MCF 10A (cell line): ENCODE results near the gene IGDCC3. TPM values are rescaled to one million over a fixed set of nuclear protein-coding genes. Genes with fewer than 3 reads are reported as not detected.
A peak's percentile ranks its signal among the peaks of the same experiment; 100 is the strongest.
"Not testable (repeated sequence)": the region's sequence is repeated elsewhere in the genome, so short reads cannot be mapped to it uniquely, and the experiment has no call there.

ENCODE experiments used
- BruUV-seq: library from RNA; stranded (reverse); fragments of 400-500 nt; replicated peaks from 2 replicates; lab custom pipeline; 2021; lab: Mats Ljungman, UMichigan
- CTCF ChIA-PET: fragments of 300-600 bp; sonication (Branson Sonifier 250); formaldehyde crosslinking; extraction: SDS; loops from one replicate; lab custom pipeline; 2021; ENCODE audit warnings: antibody characterized with exemption, inconsistent platforms; lab: Yijun Ruan, JAX
- POLR2A ChIA-PET: fragments of 300-600, 350-650 bp; sonication (Branson Sonifier 250); formaldehyde crosslinking; extraction: SDS; loops from one replicate; lab custom pipeline; 2020; ENCODE audit warnings: antibody characterized with exemption, inconsistent platforms; lab: Yijun Ruan, JAX
- DNase-seq: peaks from one replicate; pipeline ENCODE4 v3.0.0-alpha.2; 2018; ENCODE audit not compliant: unreplicated experiment
- H3K27ac Mint-ChIP-seq: one replicate; pipeline ENCODE4 v1.8.0; 2022; ENCODE audit warnings: mild to moderate bottlenecking, low read depth, mixed read lengths; ENCODE audit not compliant: unreplicated experiment
- H3K27me3 Mint-ChIP-seq: one replicate; pipeline ENCODE4 v1.8.0; 2022; ENCODE audit warnings: mixed read lengths; ENCODE audit not compliant: insufficient read depth, unreplicated experiment
- H3K36me3 Mint-ChIP-seq: one replicate; pipeline ENCODE4 v1.8.0; 2022; ENCODE audit warnings: mild to moderate bottlenecking, moderate library complexity, mixed read lengths; ENCODE audit not compliant: insufficient read depth, unreplicated experiment
- H3K4me1 Mint-ChIP-seq: one replicate; pipeline ENCODE4 v1.8.0; 2022; ENCODE audit warnings: mixed read lengths; ENCODE audit not compliant: insufficient read depth, unreplicated experiment
- H3K4me3 Mint-ChIP-seq: one replicate; pipeline ENCODE4 v1.8.0; 2022; ENCODE audit warnings: mild to moderate bottlenecking, moderate library complexity, mixed read lengths; ENCODE audit not compliant: unreplicated experiment
- H3K9me3 Mint-ChIP-seq: one replicate; pipeline ENCODE4 v1.8.0; 2022; ENCODE audit warnings: mixed read lengths; ENCODE audit not compliant: unreplicated experiment
- intact Hi-C: fragments of 100-400 bp; cut with micrococcal nuclease; formaldehyde crosslinking; loops from 2 replicates; pipeline ENCODE4 v1.14.1; 2022
- total RNA-seq: library from RNA; stranded (reverse); gene quantifications from 2 replicates; pipeline ENCODE4 v1.2.3, GENCODE V29; 2022
- TF ChIP-seq, protein P1 (sequence below): fragments of 200-600 bp; IDR thresholded peaks from one replicate; pipeline ENCODE4 v1.8.0; 2022; ENCODE audit warnings: antibody characterized with exemption, mild to moderate bottlenecking; ENCODE audit not compliant: unreplicated experiment

The IGDCC3 gene
- total RNA-seq, 1 experiment from 2014 or later = not detected

DNA sequence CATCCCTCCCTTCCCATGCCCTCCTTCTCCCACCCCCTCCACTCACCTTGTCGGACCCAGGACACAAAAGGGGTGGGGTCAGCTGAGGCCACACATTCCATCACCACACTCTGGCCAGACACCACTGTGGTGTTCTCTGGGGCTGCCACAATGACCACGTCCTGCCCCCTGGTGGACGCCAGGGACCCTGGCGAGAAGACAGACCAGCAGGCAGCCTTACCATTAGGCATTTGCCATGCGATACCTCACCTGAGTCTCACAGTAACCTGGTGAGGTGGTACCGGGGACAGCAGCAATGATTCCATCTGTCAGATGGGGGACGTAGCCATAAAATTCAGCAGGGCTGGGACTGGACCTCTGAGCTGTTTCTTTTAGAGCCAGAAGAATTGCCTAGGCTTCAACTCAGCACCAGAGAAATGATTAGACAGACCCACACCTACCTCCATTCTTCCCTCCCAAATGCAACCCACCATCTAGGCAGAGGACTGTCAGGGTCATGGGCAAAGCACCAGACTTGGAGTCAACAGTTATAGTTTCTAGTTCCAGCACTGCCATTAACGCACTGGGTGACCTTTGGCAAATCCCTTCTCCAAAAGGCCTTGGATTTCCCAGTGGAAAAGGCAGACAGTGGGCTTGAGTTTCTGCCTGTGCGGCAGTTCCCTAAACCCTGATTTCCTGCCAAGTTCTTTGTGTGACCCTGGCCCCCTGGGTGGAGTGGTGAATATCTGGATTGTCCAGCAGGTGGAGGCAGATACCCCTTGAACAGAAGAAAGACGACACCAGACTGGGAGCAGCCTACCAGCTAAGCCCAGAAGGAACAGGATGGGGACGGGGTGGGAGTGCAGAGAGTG is 23.2 kb upstream of the IGDCC3 start:
- Mint-ChIP-seq H3K4me1 (no peaks in the 10 kb centered on the region), H3K9me3 (no peaks in the 10 kb centered on the region), H3K36me3 (peaks cover 5% of the 10 kb centered on the region), H3K4me3 (no peak overlapping the region), H3K27ac (no peak overlapping the region), H3K27me3 (peaks cover 34% of the 10 kb centered on the region)
- POLR2A ChIA-PET = no interaction called here
- DNase-seq = peak; percentile 69
- intact Hi-C loops = loop anchor here (1.0 kb wide), 2 partner anchors 34 to 82 kb away; no protein-coding TSS in a partner anchor
- BruUV-seq = no TSS peak
- CTCF ChIA-PET = interaction anchor here (0.6 to 6.0 kb wide), 23 partner anchors 8 to 667 kb away, joined by 3 to 34 read pairs (median 4); no protein-coding TSS in a partner anchor
- TF ChIP-seq, protein P1, sequence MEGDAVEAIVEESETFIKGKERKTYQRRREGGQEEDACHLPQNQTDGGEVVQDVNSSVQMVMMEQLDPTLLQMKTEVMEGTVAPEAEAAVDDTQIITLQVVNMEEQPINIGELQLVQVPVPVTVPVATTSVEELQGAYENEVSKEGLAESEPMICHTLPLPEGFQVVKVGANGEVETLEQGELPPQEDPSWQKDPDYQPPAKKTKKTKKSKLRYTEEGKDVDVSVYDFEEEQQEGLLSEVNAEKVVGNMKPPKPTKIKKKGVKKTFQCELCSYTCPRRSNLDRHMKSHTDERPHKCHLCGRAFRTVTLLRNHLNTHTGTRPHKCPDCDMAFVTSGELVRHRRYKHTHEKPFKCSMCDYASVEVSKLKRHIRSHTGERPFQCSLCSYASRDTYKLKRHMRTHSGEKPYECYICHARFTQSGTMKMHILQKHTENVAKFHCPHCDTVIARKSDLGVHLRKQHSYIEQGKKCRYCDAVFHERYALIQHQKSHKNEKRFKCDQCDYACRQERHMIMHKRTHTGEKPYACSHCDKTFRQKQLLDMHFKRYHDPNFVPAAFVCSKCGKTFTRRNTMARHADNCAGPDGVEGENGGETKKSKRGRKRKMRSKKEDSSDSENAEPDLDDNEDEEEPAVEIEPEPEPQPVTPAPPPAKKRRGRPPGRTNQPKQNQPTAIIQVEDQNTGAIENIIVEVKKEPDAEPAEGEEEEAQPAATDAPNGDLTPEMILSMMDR = peak; percentile 72

DNA sequence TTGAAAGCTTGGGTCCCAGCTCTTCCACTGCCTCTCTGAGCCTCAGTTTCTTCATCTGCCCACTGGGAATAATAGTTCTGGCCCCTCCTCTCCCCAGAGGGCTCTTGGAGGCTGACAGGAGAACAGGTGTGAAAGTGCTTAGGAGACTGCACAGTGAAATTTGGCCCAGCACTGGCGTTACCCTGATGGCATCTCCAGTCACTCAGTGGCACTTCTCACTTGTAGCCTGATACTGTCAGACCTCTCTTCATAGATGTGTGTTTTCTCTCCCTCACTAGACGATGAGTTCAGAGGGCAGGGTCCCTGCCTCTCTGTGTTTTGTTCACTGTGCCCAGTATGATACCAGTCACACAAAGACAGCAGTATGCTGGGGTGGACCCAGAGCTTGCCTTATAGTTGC is 22.2 kb upstream of the IGDCC3 start:
- no peak for DNase-seq
- ChIA-PET POLR2A (interaction anchor here (0.8 kb wide), 1 partner anchor 95 kb away, joined by 3 read pairs; the partner anchor contains the start of gene RNU5B-1), CTCF (interaction anchor here (0.6 to 6.0 kb wide), 14 partner anchors 9 to 1037 kb away, joined by 3 to 34 read pairs (median 5); no protein-coding TSS in a partner anchor)
- Mint-ChIP-seq H3K27ac (no peak overlapping the region), H3K9me3 (no peaks in the 10 kb centered on the region), H3K4me1 (no peaks in the 10 kb centered on the region), H3K27me3 (peaks cover 39% of the 10 kb centered on the region), H3K4me3 (no peak overlapping the region), H3K36me3 (peaks cover 5% of the 10 kb centered on the region)
- no TSS peak for BruUV-seq
- intact Hi-C loops = loop anchor here (1.0 kb wide), 1 partner anchor 81 kb away; no protein-coding TSS in a partner anchor
- TF ChIP-seq, protein P1 = no peak

DNA sequence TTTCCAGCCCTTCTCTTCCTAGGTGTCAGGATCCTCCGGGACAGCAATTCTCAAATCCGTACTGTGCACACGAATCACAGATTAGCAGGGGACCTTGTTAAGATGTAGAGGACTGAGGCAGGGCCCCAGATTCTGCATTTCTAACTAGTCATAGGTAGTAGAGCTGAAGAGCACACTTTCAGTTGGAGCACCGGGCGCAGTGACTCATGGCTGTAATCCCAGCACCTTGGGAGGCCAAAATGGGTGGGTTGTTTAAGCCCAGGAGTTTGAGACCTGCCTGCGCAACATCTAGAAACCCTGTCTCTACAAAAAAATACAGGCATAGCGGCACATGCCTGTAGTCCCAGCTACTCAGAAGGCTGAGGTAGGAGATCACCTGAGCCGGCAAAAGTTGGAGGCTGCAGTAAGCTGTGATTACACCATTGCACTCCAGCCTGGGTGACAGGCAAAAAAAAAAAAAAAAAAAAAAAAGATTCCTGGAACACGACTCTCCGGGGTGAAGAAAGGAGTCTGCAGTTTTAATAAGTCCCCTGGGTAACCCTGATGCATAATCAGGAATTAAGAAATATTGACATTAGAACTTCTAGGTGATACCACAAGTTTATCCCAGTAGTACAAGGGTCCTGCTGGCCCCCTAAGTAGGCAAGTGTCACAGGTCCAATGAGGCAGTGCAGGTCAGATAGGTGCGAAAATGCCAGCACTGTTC is 21.4 kb upstream of the IGDCC3 start:
- Mint-ChIP-seq H3K4me3 (no peak overlapping the region), H3K27ac (no peak overlapping the region), H3K4me1 (no peaks in the 10 kb centered on the region), H3K36me3 (peaks cover 5% of the 10 kb centered on the region), H3K9me3 (no peaks in the 10 kb centered on the region), H3K27me3 (peaks cover 40% of the 10 kb centered on the region)
- POLR2A ChIA-PET = no interaction called here
- BruUV-seq = no TSS peak
- CTCF ChIA-PET = interaction anchor here (1.4 to 6.0 kb wide), 6 partner anchors 8 to 86 kb away, joined by 5 to 34 read pairs (median 10); no protein-coding TSS in a partner anchor
- intact Hi-C loops = no loop called here
- TF ChIP-seq, protein P1 = no peak
- DNase-seq = peak; percentile 25

DNA sequence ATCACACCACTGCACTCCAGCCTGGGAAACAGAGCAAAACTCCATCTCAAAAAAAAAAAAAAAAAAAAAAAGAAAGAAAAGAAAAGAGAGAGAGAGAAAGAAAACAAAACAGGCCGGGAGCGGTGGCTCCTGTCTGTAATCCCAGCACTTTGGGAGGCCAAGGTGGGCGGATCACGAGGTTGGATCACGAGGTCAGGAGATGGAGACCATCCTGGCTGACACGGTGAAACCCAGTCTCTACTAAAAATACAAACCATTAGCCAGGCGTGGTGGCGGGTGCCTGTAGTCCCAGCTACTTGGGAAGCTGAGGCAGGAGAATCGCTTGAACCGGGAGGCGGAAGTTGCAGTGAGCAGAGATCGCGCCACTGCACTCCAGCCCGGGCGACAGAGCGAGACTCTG is 20.7 kb upstream of the IGDCC3 start:
- POLR2A ChIA-PET, H3K4me1 Mint-ChIP-seq, H3K4me3 Mint-ChIP-seq, intact Hi-C loops, BruUV-seq, H3K9me3 Mint-ChIP-seq, DNase-seq, H3K27ac Mint-ChIP-seq, H3K36me3 Mint-ChIP-seq: not testable (repeated sequence)
- CTCF ChIA-PET = interaction anchor here (2.2 to 6.0 kb wide), 3 partner anchors 12 to 79 kb away, joined by 13 to 34 read pairs (median 25); no protein-coding TSS in a partner anchor
- peaks cover 40% of the 10 kb centered on the region for H3K27me3 Mint-ChIP-seq
